Ovary (tissue), 3 donors: ENCODE results near the gene STX1A.

Source experiments
- CTCF ChIP-seq, 3 donors: fragments of 450-650 bp in 2 of 3; fragments of 200-600 bp in 1 of 3; IDR thresholded peaks; one replicate each; pipeline versions ENCODE4 v1.5.1 to v1.8.0; 2016 to 2022; ENCODE audit warnings: antibody characterized with exemption in 3 of 3, mild to moderate bottlenecking in 1 of 3
- EP300 ChIP-seq: sonication (generic); formaldehyde crosslinking; IDR thresholded peaks from one replicate; pipeline ENCODE4 v1.6.1; 2017; ENCODE audit warnings: antibody characterized with exemption
- POLR2A ChIP-seq: fragments of 450-650 bp; IDR thresholded peaks from one replicate; pipeline ENCODE4 v1.6.1; 2017; ENCODE audit warnings: antibody characterized with exemption, mild to moderate bottlenecking, moderate library complexity
- donor health status: DM: no; HTN: no; CAD: no.

GRCh38 chr7:73667344-73668102 lies 51.9 kb downstream of the STX1A start, which contains the start of gene VPS37D:
- peak; percentile 56 to 93 (median 91) for TF ChIP-seq CTCF (IDR thresholded peaks at IDR 0.05)
- no peak for TF ChIP-seq EP300
- TF ChIP-seq POLR2A: no peak
